Fibroblast of the conjunctiva (primary cell): ENCODE data around the gene CFL1.
"Not testable (repeated sequence)": the region's sequence is repeated elsewhere in the genome, so short reads cannot be mapped to it uniquely, and the experiment has no call there.

Experiments used
- DNase-seq: peaks from one replicate; pipeline ENCODE4 v3.0.0-alpha.2; 2010; ENCODE audit warnings: low read depth

CFL1 gene

DNA sequence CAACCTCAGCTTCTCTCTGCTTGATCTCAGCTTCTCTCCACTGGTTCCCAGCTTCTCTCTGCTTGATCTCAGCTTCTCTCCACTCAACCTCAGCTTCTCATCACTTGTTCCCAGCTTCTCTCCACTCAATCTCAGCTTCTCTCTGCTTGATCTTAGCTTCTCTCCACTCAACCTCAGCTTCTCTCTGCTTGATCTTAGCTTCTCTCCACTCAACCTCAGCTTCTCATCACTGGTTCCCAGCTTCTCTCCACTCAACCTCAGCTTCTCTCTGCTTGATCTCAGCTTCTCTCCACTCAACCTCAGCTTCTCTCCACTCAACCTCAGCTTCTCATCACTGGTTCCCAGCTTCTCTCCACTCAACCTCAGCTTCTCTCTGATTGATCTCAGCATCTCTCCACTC, 25.7 kb downstream of the CFL1 start:
- DNase-seq, result not testable (repeated sequence)

DNA sequence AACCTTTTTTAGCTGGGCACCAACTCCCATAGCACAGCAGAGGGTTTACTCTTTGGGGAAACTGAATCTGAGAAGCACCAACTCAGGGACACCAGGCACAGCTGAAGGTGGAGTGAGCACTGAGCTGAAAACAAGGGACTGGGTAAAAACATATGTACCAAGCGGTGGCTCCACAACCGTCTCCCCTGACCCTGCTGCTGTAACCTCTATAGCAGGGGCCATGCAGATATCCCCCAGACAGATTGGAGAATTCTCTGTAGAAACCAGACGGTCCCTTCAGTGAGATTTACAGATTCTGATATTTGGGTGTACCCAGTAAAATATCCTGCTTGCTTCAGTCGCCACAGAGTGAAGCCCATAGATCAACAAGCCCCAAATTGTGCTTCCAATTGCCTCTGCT, 28.5 kb downstream of the CFL1 start:
- DNase-seq, result no peak

DNA sequence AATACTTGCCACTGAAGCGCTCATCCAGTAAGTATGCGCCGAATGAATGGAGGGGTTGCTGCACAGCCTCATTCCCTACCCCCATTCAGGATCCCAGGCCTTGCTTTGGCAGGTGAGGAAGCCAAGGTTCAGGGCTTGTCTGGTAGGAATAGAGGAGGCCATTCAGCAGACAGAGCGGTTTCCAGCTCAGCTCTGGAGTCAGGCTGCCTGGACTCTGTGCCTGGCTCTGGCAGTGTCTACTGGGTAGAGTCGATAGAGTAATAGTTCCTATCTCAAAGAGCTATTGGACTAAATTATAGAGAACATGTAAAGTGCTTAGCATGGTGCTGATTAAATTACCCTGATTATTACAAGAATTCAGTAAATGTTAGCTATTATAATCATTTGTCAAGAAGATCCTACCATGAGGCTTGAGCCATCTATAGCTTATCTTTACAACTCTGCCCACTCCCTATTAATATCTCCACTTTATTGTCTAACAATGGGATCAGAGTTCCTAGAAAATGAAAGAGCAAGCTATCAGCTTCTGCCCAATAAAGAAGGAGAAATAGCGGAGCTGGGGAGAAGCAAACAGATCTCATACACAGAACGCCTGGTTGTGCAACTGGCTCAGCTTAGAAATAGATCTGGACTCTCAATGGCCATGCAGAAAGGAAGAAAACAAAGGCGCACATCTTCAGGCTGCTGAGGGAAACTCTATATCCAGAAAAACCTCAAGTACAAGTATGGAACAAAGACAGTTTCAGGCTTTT, 30.8 kb downstream of the CFL1 start:
- no peak for DNase-seq

DNA sequence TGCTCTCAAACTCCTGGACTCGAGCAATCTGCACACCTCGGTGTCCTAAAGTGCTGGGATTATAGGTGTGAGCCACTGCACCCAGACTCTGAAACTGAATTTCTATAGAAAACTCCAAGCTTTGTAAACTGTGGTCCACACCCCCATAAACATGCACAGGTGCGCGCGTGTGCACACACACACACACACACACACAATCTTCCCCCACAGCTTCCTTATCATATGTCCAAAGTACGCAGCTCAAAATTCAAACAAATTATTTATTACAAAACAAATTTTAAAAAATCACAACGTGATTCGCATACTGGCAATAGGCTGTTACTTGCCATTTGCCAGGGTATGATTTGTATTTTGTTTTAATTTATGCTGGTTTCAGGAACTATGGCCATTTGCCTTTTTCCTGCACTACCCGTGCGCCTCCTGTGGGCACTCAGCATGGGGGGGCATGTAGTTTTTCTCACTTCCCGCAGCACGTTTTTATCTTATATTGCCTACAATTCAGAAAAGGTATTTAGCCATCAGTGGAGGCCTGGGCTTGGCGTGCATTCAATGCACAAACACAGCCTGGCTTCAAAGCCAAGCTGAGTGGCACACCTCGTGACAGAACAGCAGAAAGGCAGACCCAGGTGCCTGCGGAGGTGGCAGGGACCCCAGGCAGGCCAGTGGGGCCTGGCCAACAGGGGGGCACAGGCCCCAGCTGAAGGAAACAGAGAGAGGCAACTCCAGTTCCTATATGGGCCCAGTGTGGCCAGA, 35.0 kb downstream of the CFL1 start:
- no peak for DNase-seq

DNA sequence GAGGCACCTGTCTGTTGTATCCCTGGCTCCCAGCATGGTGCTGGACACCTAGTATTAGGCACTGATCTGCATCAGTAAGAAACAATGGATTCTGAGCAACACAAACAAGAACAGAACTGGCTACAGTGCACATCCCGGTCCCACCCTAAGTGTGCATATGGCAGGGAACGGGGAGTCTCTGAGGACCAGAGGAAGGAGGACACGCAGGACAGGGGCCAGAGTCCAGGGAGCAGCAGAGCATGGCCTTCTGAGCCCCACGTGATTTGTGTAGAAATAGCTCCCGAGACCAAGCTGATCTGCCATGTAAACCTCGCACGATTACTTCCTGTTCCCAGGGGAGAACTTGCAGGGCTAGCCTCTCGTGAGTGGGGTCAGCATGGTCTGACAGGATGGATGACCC, 36.9 kb downstream of the CFL1 start:
- no peak for DNase-seq

DNA sequence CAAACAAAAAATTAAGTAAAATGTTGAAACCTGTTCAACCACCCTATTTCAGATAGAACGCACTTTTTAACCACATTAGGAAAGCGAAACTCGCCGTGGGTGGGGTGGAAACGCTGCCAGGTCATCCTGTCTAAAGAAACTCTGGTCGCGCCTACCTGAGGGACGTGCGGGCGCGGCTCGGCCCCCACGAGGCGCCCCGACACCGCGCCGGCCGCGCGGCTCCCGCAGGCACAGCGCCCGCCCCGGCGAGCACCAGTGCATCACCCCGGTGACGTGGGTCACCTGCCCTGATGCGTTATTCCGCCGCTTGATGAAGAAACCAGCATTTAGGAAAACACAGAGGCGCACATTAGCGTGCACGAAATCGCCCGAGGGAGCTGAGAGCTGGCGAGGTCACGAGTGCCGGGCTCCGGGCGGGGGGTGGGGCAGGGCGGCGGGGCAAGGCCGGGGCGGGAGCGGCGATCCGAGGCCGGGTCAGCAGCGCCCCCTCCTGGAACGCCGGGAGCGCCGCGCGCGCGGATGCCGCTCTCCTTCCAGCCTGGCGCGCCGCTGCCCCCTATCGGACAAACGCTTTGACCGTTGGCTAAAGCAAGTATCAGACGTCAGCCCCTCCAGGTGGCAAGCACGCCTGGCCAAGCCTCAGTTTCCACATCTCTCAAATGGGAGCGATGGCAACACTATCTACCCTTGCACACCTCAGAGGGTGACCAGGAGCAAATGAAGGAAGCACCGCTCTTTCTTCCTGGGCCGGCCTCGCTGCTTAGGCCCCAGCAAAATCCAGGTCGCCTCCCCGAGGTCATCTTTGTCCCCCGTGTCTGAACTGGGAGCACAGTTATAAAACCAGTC, 39.9 kb downstream of the CFL1 start:
- peak; percentile 73 for DNase-seq

DNA sequence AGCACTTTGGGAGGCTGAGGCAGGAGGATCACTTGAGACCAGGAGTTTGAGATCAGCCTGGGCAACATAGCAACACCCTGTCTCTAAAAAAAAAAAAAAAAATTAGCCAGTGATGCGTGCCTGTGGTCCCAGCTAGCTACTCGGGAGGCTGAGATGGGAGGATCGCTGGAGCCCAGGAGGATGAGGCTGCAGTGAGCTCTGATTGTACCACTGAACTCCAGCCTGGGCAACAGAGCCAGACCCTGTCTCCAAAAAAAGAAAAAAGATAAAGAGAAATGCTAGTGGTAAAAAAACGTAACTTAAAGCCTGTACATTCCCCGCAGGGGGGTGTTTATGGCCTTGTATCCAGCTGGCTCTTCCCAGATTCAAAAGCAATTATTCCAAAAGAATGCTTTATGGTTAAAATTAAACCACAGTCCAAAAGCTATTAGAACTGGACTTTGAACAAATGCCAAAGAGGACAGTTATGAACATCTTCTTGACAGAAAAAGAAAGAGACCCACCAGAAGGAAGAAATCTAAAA, 40.6 kb downstream of the CFL1 start:
- DNase-seq, result no peak

DNA sequence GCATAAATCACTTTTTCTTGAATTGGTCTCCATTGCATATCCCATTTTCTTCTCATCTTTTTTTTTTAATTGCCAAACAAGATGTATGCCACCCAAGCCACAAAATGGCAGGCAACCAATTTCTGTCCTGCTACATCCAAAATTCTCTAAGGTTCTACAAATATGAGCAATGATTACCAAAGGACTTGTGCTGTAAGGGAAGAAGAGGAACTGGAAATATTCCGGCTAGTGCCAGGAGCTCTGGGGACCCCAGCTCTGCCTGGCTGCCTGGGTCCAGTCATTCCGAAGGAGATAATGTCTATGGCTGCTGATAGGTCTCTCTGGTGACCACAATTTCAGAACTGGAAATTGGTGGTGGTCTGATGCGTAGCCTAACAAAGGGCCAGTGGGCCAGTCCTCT, 41.3 kb downstream of the CFL1 start:
- no peak for DNase-seq

DNA sequence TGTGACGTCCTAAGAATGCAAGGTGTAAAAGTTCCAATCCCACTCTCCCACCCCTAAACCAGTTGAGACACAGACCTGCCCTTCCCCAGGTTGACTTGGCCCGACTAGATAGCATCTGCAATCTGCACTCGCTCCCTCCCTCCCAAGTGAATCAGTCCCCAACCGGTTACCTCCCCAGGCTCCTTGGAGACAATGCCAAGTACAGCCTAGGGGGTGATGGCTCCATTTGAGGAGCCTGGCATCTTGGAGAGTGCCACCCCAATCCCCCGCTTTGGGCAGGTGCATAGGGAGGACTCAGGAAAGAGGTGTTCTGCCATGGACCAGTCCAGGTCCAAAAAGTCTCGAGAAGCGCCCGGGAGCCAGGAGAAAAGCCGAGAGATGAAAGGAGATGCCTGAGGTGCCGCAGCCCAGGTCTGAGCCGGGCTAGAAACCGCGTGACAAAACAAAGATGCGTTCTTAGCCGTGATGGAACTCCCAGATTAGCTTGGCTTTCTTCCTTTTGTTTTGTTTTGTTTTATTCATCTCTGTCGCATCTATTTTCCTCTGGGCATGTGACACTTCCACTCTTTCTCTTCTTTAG, 42.9 kb downstream of the CFL1 start:
- DNase-seq, result no peak

DNA sequence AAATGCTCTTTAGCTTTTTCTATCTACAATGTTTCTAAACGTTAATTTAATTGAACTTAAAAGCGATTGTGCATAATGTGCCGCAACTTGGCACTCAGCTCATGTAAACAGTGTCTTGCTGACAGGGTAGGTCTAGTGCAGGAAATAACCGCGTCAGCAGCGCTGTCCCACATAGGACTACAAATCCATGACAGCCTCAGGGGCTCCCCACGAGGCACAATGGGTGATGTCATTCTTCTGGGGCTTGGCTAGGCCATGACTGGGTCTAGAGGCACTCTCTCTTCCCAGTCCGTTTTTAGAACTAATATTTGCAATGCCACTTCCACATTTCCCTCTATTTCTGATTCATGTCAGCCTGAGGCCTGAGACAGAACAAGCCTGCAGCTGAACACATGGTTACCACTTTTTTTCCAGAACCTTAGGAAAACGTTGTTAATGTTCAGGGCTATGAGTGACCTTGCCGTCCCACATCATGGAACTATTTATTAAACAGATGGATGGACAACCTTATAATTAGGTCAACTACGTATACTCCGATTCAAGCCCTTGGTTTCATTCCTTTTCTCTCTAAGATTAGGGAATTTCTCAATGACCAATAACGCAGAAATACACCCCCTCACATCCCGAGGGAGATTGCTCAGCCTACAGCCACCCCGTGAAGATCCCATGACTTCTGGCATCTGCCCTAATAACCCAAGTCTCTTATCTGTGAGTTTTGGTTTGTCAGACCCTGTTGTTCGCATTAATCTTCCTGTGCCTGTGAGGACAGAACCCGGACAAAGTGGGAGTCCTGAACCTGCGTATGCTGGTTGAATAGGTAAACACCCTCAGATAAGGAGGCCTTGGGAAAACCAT, 43.6 kb downstream of the CFL1 start:
- no peak for DNase-seq

DNA sequence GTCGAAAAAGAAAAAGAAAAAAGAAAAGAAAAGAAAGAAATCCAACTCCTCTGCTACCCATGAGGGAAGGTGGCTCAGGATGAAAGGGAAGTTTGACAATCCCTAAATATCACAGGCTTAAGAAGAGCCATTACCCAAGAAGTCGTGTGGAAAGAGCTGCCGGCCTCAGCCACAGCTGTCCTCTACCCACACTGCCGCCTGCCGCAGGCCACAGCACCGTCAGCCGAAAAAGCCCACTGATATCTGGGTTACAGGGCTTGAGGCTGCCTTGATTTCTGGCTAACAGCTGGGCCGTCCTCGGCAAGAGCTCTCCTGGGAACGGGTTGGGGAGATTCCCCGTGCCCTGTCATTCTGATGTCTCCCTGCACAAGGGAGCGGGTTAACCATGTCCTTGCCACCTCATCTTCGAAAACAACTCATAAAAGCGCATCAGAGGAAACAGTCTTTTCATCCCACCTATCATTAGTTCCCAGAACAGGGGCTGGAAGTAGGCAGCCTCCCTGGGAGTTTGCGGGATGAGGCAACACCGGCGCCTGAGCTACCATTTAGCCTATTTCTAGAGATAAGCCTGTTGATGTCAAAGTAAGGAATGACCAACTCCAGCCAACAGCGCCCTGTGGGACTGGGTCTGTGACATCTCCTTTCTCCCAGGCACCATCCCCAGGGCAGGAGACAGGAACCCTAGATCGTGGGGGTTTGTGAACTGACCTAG, 46.1 kb downstream of the CFL1 start:
- DNase-seq, result no peak

DNA sequence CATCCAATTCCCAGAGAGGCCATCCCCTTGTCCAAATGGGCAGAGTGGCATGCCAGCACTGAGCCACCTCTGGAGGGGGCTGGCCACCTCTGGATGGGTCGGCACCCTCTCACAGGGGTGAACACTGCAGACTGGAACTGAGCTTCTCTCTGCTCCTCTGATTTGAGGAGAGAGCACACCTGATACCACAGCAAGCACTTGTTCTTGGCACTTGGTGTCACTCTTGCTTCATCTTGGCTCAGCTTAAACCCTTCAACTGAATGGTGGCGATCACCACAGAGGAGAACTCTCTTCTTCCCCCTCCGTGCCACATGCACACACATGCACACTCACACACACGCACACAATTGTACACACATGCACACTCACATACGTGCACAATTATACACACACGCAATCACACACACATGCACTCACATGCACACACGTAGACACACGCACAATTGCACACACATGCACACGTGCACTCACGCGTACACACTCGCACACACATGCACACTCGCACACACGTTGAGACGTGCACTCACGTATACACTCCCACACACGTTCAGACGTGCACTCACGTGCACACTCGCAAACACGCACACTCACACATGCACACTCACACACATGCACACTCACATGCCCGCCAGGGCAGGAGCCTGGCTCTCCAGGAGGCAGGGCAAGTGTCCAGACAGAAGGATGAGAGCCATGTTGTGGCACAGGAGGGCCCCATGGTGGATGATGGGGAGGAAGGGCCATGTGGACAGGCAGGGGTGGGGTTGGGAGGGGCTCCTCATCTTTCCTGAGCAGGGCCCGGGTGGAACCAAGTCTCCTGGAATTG, 47.7 kb downstream of the CFL1 start:
- DNase-seq, result no peak

DNA sequence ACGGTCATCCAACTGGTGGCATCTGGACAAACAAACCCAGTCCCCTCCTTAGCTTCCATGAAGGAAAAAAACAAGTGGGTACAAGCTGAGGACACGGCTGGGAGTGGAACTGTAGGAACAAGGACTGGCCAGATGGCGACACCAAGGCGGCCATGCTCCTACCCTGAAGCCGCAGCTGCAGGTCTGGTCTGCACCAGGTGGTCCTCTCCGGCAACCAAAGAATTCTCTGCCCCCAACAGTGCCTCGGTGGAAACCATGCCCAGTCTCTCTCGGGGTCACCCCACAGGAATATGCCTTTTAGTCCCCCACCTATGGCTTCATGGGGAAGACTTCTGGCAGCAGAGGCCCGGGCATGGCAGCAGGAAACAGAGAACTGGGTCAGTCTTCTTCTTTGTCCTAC, 48.5 kb downstream of the CFL1 start:
- no peak for DNase-seq

DNA sequence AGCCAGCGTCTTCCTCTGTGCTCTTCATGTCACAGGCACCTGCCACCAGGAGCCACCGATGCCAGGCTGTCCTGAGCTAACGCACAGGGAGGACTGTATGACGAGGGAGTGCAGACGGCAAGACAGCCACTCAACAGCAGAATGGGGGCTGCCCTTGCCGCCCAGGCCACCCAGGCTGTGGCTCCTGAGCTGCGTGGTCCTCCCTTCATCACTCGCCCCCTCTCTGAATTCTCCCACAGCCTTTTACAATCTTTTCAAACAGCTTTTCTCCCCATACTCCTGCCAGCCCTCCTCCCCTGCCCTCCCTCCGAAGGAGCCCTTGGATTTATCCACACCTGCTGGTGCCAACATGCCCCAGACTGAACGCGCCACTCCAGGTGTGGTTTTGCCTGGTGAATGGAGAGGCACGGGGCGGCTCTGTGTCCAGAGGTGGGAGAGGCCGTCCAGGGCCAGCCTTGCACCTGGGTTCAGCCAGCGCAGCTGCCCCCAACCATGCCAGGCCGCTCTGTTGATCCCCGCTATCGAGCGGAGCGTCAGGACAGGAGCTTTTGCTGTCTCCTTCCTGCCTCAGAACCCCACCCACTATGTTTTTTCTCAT, 49.1 kb downstream of the CFL1 start:
- DNase-seq, result no peak

DNA sequence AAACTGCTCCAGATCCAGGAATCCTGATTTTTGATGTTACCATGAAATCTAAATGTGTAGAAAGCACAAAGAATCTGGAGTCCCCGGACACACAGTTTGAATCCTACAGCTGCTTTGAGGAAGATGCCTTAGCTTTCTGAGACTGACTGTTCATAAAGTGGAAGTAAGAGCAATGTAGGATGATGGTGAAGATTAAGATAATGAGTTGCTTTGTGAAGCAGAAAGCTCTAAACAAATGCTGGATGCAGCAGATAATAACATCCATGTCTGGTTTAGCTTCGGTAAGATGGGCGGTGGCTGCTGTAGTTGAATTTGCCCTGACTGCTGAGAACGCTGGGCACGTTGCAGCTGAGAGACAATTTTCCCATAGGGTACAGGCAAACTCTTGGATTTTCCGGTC, 51.0 kb downstream of the CFL1 start:
- no peak for DNase-seq
